Panc1 (cell line): ENCODE results near the gene ATP1B4. TPM values are rescaled to one million over a fixed set of nuclear protein-coding genes. Genes with fewer than 3 reads are reported as not detected.

Experiments
- ATAC-seq: fragments of 200-7000 bp; cut with Tn5 transposase; 2 replicates; pipeline ENCODE4 v1.9.1; 2020; ENCODE audit warnings: mild to moderate bottlenecking, moderate library complexity
- BruUV-seq: library from RNA; stranded (reverse); fragments of 400-500 nt; replicated peaks from 2 replicates; lab custom pipeline; 2021; lab: Mats Ljungman, UMichigan
- CTCF ChIA-PET: fragments of 300-600 bp; sonication (Branson Sonifier 250); formaldehyde crosslinking; loops from one replicate; lab custom pipeline; 2022; ENCODE audit warnings: antibody characterized with exemption; lab: Charles Lee
- POLR2A ChIA-PET: fragments of 300-600 bp; sonication (Branson Sonifier 250); formaldehyde crosslinking; loops from one replicate; lab custom pipeline; 2022; ENCODE audit warnings: antibody characterized with exemption; lab: Charles Lee
- DNase-seq: peaks from one replicate; pipeline ENCODE4 v3.0.0-alpha.2; 2010; ENCODE audit warnings: low read depth, low spot score
- H3K27ac ChIP-seq: 2 replicates; pipeline ENCODE4 v1.5.1; 2011; ENCODE audit warnings: mild to moderate bottlenecking, low read length, inconsistent platforms
- H3K27me3 ChIP-seq: fragments of 200-500 bp; sonication (Bioruptor generic); 2 replicates; pipeline ENCODE4 v1.6.0; 2014; ENCODE audit warnings: low read length, inconsistent platforms; ENCODE audit not compliant: control insufficient read depth, insufficient read depth
- H3K36me3 ChIP-seq: fragments of 200-500 bp; sonication (Bioruptor generic); 2 replicates; pipeline ENCODE4 v1.5.1; 2014; ENCODE audit warnings: inconsistent platforms, mild to moderate bottlenecking, low read length, moderate library complexity; ENCODE audit not compliant: control insufficient read depth, insufficient read depth
- H3K4me1 ChIP-seq: 2 replicates; pipeline ENCODE4 v1.5.1; 2011; ENCODE audit warnings: inconsistent platforms, mild to moderate bottlenecking, low read length, moderate library complexity; ENCODE audit not compliant: control insufficient read depth, insufficient read depth
- H3K4me3 ChIP-seq, 2 experiments: 2 replicates each; pipeline ENCODE4 v1.5.1; 2011 to 2012; ENCODE audit warnings: low read depth in 2 of 2, low read length in 2 of 2, mild to moderate bottlenecking in 2 of 2, inconsistent platforms in 1 of 2, moderate library complexity in 1 of 2
- H3K9me3 ChIP-seq: fragments of 200-500 bp; sonication (Bioruptor generic); 2 replicates; pipeline ENCODE4 v1.5.1; 2014; ENCODE audit warnings: low read depth, mild to moderate bottlenecking, inconsistent platforms, low read length, moderate library complexity; ENCODE audit not compliant: control insufficient read depth, insufficient read depth
- CTCF ChIP-seq: fragments of 450-650 bp; IDR thresholded peaks from 2 replicates; pipeline ENCODE4 v1.5.1; 2017; ENCODE audit warnings: mild to moderate bottlenecking
- POLR2AphosphoS5 ChIP-seq: IDR thresholded peaks from 2 replicates; pipeline ENCODE4 v1.6.1; 2012; ENCODE audit warnings: mild to moderate bottlenecking, low read depth, low read length, moderate library complexity
- REST ChIP-seq, 2 experiments: IDR thresholded peaks; 2 replicates each; pipeline ENCODE4 v1.6.1; 2011 to 2012; ENCODE audit warnings: low read depth in 2 of 2, control low read depth in 1 of 2, low read length in 1 of 2, mild to moderate bottlenecking in 1 of 2, moderate library complexity in 1 of 2; ENCODE audit not compliant: insufficient read depth in 1 of 2
- SIN3A ChIP-seq: IDR thresholded peaks from 2 replicates; pipeline ENCODE4 v1.6.1; 2012; ENCODE audit warnings: low read depth, mild to moderate bottlenecking, low read length, moderate library complexity, borderline replicate concordance; ENCODE audit not compliant: insufficient read depth
- TCF7L2 ChIP-seq: IDR thresholded peaks from 2 replicates; pipeline ENCODE4 v1.6.1; 2011; ENCODE audit warnings: mild to moderate bottlenecking, low read depth, low read length, inconsistent platforms
- in situ Hi-C: cut with HindIII; loops from 2 replicates; pipeline ENCODE4 v1.10.0; 2016; ENCODE audit warnings: low sequenced_read_pairs, low pct_unique_long_range_greater_than_20kb
- intact Hi-C: fragments of 100-400 bp; cut with micrococcal nuclease; formaldehyde crosslinking; loops from one replicate; pipeline ENCODE4 v1.10.0; 2022; ENCODE audit not compliant: unreplicated experiment
- total RNA-seq: library from RNA; stranded (reverse); gene quantifications from one replicate; pipeline ENCODE4 v1.2.1, GENCODE V29; 2021; ENCODE audit not compliant: unreplicated experiment

ATP1B4 gene
- total RNA-seq, 1 experiment from 2014 or later: not detected

- TF ChIP-seq TCF7L2 (no peak), REST (IDR thresholded peaks at IDR 0.05; ENCODE audit: insufficient read depth in 1 of 2, low read depth in 2 of 2, low read length in 1 of 2) (no peak), POLR2AphosphoS5 (no peak), CTCF (no peak), SIN3A (no peak)
- Histone ChIP-seq H3K4me1 (no peaks in the 10 kb centered on the region), H3K36me3 (no peaks in the 10 kb centered on the region), H3K27me3 (no peaks in the 10 kb centered on the region), H3K4me3 (no peak overlapping the region), H3K9me3 (no peaks in the 10 kb centered on the region), H3K27ac (no peak overlapping the region)
- no peak for DNase-seq
- intact Hi-C loops: no loop called here
- in situ Hi-C loops: no loop called here
- CTCF ChIA-PET: no interaction called here
- no peak for ATAC-seq
- POLR2A ChIA-PET: no interaction called here
- no TSS peak for BruUV-seq
These were observed 57.6 kb downstream of the ATP1B4 start for GRCh38 chrX:120419463-120419862.

- H3K27me3 ChIP-seq: no peaks in the 10 kb centered on the region
- TF ChIP-seq REST (IDR thresholded peaks at IDR 0.05; ENCODE audit: insufficient read depth in 1 of 2, low read depth in 2 of 2, low read length in 1 of 2) (no peak), TCF7L2 (no peak), SIN3A (no peak), CTCF (no peak), POLR2AphosphoS5 (no peak)
- H3K27ac ChIP-seq: no peak overlapping the region
- H3K9me3 ChIP-seq: no peaks in the 10 kb centered on the region
- no peaks in the 10 kb centered on the region; the same call in 1 of the 2 replicates for H3K4me1 ChIP-seq
- BruUV-seq: no TSS peak
- in situ Hi-C loops: no loop called here
- POLR2A ChIA-PET: no interaction called here
- ATAC-seq (no peak), DNase-seq (no peak)
- H3K36me3 ChIP-seq: no peaks in the 10 kb centered on the region; the same call in 1 of the 2 replicates
- CTCF ChIA-PET: no interaction called here
- intact Hi-C loops: no loop called here
- no peak overlapping the region for H3K4me3 ChIP-seq
These were observed 64.7 kb downstream of the ATP1B4 start for GRCh38 chrX:120426599-120426998.
